ENCODE data around the gene LEKR1. TPM values are rescaled to one million over a fixed set of nuclear protein-coding genes. Genes with fewer than 3 reads are reported as not detected.
"Not testable (repeated sequence)": the region's sequence is repeated elsewhere in the genome, so short reads cannot be mapped to it uniquely, and the experiment has no call there.

Gene LEKR1
- total RNA-seq, 2 donors from 2014 or later: 1.0 to 1.1 TPM

GRCh38 chr3:156908398-156908797 is 82.2 kb downstream of the LEKR1 start:
- no peak overlapping the region for H3K27ac Mint-ChIP-seq
- no peak for ATAC-seq

GRCh38 chr3:156910022-156910421 is 83.9 kb downstream of the LEKR1 start:
- no peak for ATAC-seq
- H3K27ac Mint-ChIP-seq: no peak overlapping the region
- DNase-seq (ENCODE audit: low spot score in 2 of 2): no peak
- H3K9me3 Mint-ChIP-seq: peaks cover 0 to 6% of the 10 kb centered on the region in 2 donors
- peaks cover 5 to 7% of the 10 kb centered on the region in 2 donors for H3K36me3 Mint-ChIP-seq

More at GRCh38 chr3:156908398-156908797, 82.2 kb downstream of the LEKR1 start:
- Mint-ChIP-seq H3K9me3 (no peaks in the 10 kb centered on the region), H3K36me3 (no peaks in the 10 kb centered on the region)
- no peak for DNase-seq (ENCODE audit: low spot score in 2 of 2)

GRCh38 chr3:156910831-156911230 is 84.7 kb downstream of the LEKR1 start:
- H3K9me3 Mint-ChIP-seq; H3K36me3 Mint-ChIP-seq; DNase-seq (ENCODE audit: low spot score in 2 of 2); ATAC-seq; H3K27ac Mint-ChIP-seq: not testable (repeated sequence)

GRCh38 chr3:156914300-156914699 is 88.1 kb downstream of the LEKR1 start:
- not testable (repeated sequence) for H3K36me3 Mint-ChIP-seq; DNase-seq (ENCODE audit: low spot score in 2 of 2); ATAC-seq; H3K27ac Mint-ChIP-seq
- peaks cover 0 to 11% of the 10 kb centered on the region in 2 donors for H3K9me3 Mint-ChIP-seq

DNA sequence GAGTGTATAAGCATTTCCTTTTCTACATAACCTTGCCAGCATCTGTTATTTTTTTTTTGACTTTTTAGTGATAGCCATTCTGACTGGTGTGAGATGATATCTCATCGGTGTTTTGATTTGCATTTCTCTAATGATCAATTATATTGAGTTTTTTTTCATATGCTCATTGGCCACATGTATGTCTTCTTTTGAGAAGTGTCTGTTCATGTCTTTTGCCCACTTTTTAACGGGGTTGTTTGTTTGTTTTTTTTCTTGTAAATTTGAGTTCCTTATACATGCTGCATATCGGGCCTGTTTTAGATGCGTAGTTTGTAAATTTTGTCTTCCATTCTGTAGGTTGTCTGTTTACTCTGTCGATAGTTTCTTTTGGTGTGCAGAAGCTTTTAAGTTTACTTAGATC is 89.2 kb downstream of the LEKR1 start:
- ATAC-seq (no peak), DNase-seq (ENCODE audit: low spot score in 2 of 2) (no peak)
- Mint-ChIP-seq H3K9me3 (peaks cover 0 to 11% of the 10 kb centered on the region in 2 donors), H3K27ac (no peak overlapping the region), H3K36me3 (peaks cover 5 to 7% of the 10 kb centered on the region in 2 donors)

GRCh38 chr3:156918746-156919145 is 92.6 kb downstream of the LEKR1 start:
- Mint-ChIP-seq H3K36me3 (peaks cover 5 to 7% of the 10 kb centered on the region in 2 donors), H3K9me3 (peaks cover 0 to 11% of the 10 kb centered on the region in 2 donors)

GRCh38 chr3:156919818-156920217 is 93.7 kb downstream of the LEKR1 start:
- Mint-ChIP-seq H3K9me3 (peaks cover 0 to 9% of the 10 kb centered on the region in 2 donors), H3K36me3 (peaks cover 0 to under 1% of the 10 kb centered on the region in 2 donors), H3K27ac (no peak overlapping the region)
- no peak for ATAC-seq
- no peak for DNase-seq (ENCODE audit: low spot score in 2 of 2)

More at GRCh38 chr3:156918746-156919145, 92.6 kb downstream of the LEKR1 start:
- ATAC-seq (no peak), DNase-seq (ENCODE audit: low spot score in 2 of 2) (no peak)
- H3K27ac Mint-ChIP-seq: no peak overlapping the region

- Mint-ChIP-seq H3K9me3 (peaks cover 0 to 9% of the 10 kb centered on the region in 2 donors), H3K36me3 (no peaks in the 10 kb centered on the region), H3K27ac (no peak overlapping the region)
- ATAC-seq (no peak), DNase-seq (ENCODE audit: low spot score in 2 of 2) (no peak)
Measured at GRCh38 chr3:156920399-156920798, 94.2 kb downstream of the LEKR1 start.

- Mint-ChIP-seq H3K36me3 (no peaks in the 10 kb centered on the region), H3K27ac (no peak overlapping the region), H3K9me3 (peaks cover 4 to 10% of the 10 kb centered on the region in 2 donors)
- DNase-seq (ENCODE audit: low spot score in 2 of 2) (no peak), ATAC-seq (no peak)
Measured at GRCh38 chr3:156923349-156923748, 97.2 kb downstream of the LEKR1 start.

DNA sequence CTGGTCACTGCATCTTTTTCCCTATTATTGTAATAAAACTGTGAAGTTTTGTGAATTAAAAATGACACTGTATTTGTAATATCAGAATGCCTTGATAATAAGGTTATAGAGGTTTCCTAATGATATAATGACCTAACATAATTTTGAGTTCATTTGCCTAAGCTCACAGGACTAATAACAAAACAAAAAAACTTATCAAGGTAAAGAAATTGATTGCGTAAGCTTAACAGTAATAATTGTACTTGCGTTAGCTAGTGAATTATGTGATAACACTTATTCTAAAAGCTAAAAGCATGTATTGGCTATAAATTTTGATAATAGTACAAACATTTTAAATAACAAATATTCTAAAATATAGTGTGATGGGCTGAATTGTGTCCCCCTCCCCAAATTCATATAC is 112.6 kb downstream of the LEKR1 start:
- Mint-ChIP-seq H3K9me3 (no peaks in the 10 kb centered on the region), H3K27ac (no peak overlapping the region), H3K36me3 (no peaks in the 10 kb centered on the region)
- no peak for DNase-seq (ENCODE audit: low spot score in 2 of 2)
- ATAC-seq: no peak

DNA sequence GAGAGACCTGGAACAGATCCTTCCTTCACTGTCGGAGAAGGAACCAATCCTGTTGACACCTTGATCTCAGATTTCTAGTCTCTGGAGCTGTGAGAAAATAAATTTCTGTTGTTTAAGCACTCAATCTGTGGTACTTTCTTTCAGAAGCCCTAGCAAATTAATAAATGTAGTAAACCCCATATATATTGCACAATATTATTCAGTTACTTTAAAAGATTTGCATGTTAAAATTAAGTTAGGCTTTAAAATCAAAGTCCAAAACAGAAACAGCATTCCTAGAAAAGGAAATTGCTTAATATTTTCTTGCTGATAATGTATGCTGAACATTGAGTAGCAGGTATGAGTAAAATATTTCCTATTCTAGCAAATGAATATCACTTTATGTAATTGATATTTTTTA is 113.2 kb downstream of the LEKR1 start:
- ATAC-seq: no peak
- no peaks in the 10 kb centered on the region for H3K36me3 Mint-ChIP-seq
- DNase-seq (ENCODE audit: low spot score in 2 of 2): no peak
- no peaks in the 10 kb centered on the region for H3K9me3 Mint-ChIP-seq
- no peak overlapping the region for H3K27ac Mint-ChIP-seq

DNA sequence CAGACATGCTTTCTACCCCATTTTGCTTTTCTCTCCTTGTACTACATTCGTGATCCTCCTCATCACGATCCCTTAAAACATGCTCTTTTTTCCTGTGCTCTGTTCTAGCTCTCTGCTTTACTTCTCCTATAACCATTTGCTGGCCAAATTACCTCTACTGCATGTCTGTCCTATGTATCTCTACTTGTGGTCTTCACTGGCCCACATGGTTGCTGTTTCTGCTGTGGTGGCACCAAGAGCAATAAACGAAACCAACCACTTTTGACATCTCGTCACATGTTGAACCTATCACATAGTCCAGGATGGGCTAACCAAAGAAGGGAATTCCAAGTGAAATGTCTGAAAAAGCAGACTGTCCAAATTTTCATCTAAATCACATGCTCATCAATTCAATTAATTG is 115.2 kb downstream of the LEKR1 start:
- no peak for DNase-seq (ENCODE audit: low spot score in 2 of 2)
- no peaks in the 10 kb centered on the region for H3K9me3 Mint-ChIP-seq
- H3K36me3 Mint-ChIP-seq: no peaks in the 10 kb centered on the region
- ATAC-seq: no peak
- no peak overlapping the region for H3K27ac Mint-ChIP-seq

DNA sequence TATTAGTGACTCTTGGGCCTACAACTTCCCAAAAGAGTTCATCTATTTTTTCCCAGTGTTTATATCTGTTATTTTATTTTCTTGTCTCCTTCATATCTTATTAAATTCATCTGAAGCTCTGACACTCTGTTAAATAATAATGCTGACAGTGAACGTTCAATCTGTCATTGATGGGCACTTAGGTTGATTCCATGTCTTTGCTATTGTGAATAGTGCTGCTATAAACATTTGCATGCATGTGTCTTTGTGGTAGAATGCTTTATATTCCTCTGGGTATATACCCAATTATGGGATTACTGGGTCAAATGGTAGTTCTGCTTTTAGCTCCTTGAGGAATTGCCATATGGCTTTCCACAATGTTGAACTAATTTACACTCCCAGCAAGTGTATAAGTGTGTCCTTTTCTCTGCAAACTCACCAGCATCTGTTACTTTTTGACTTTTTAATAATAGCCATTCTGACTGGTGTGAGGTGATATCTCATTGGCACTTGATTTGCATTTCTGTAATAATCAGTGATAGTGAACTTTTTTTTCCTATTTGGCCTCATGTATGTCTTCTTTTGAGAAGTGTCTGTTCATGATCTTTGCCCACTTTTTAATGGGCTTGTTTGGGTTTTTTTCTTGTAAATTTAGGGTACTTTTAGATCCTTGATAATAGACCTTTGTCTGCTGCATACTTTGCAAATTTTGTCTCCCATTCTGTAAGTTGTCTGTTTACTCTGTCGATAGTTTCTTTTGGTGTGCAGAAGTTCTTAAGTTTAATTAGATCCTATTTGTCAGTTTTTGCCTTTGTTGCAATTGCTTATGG is 122.5 kb downstream of the LEKR1 start:
- H3K27ac Mint-ChIP-seq: no peak overlapping the region
- no peaks in the 10 kb centered on the region for H3K36me3 Mint-ChIP-seq
- DNase-seq (ENCODE audit: low spot score in 2 of 2): no peak
- ATAC-seq: no peak
- H3K9me3 Mint-ChIP-seq: no peaks in the 10 kb centered on the region

- no peak overlapping the region for H3K27ac Mint-ChIP-seq
- ATAC-seq: no peak
- no peaks in the 10 kb centered on the region for H3K9me3 Mint-ChIP-seq
- DNase-seq (ENCODE audit: low spot score in 2 of 2): no peak
- no peaks in the 10 kb centered on the region for H3K36me3 Mint-ChIP-seq
Measured at GRCh38 chr3:156952011-156952410, 125.9 kb downstream of the LEKR1 start.

GRCh38 chr3:156957715-156958114 is 131.6 kb downstream of the LEKR1 start:
- DNase-seq (ENCODE audit: low spot score in 2 of 2) (no peak), ATAC-seq (no peak)
- Mint-ChIP-seq H3K9me3 (no peaks in the 10 kb centered on the region), H3K27ac (no peak overlapping the region), H3K36me3 (no peaks in the 10 kb centered on the region)

- no peaks in the 10 kb centered on the region for H3K36me3 Mint-ChIP-seq
- DNase-seq (ENCODE audit: low spot score in 2 of 2): no peak
- H3K27ac Mint-ChIP-seq: no peak overlapping the region
- ATAC-seq: no peak
- H3K9me3 Mint-ChIP-seq: peaks cover 0 to 4% of the 10 kb centered on the region in 2 donors
Measured at GRCh38 chr3:156963096-156963495, 136.9 kb downstream of the LEKR1 start.

GRCh38 chr3:156964577-156964976 is 138.4 kb downstream of the LEKR1 start:
- no peaks in the 10 kb centered on the region for H3K36me3 Mint-ChIP-seq
- DNase-seq (ENCODE audit: low spot score in 2 of 2): no peak
- ATAC-seq: no peak
- no peak overlapping the region for H3K27ac Mint-ChIP-seq
- peaks cover 0 to 4% of the 10 kb centered on the region in 2 donors for H3K9me3 Mint-ChIP-seq

DNA sequence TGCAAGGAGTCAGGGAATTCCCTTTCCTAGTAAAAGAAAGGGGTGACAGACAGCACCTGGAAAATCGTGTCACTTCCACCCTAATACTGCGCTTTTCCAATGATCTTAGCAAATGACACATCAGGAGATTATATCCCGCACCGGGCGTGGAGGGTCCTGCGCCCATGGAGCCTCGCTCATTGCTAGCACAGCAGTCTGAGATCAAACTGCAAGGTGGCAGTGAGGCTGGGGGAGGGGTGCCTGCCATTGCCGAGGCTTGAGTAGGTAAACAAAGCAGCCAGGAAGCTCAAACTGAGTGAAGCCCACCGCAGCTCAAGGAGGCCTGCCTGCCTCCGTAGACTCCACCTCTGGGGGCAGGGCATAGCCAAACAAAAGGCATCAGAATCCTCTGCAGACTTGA is 140.2 kb downstream of the LEKR1 start:
- not testable (repeated sequence) for H3K36me3 Mint-ChIP-seq; H3K9me3 Mint-ChIP-seq; H3K27ac Mint-ChIP-seq; DNase-seq (ENCODE audit: low spot score in 2 of 2); ATAC-seq

Data from activated naive CD4-positive, alpha-beta T cell treated with anti-CD3 and anti-CD28 coated beads, Interleukin-2, amount 50 U/mL, for 72 hours (primary cell).